Sigmoid colon (tissue), 4 donors: Measurements from ENCODE around the gene POFUT1.

ENCODE experiments used
- EP300 ChIP-seq, 4 donors: sonication (generic); formaldehyde crosslinking; IDR thresholded peaks; one replicate each; pipeline ENCODE4 v1.6.1; 2017; ENCODE audit warnings: antibody characterized with exemption in 4 of 4
- TF ChIP-seq, protein P1 (sequence below), 4 experiments: fragments of 450-650 bp in 3 of 4; fragments of 200-600 bp in 1 of 4; IDR thresholded peaks; one replicate each; pipeline ENCODE4 v1.5.1; 2016 to 2019; ENCODE audit warnings: antibody characterized with exemption in 4 of 4, mild to moderate bottlenecking in 3 of 4, moderate library complexity in 2 of 4

DNA sequence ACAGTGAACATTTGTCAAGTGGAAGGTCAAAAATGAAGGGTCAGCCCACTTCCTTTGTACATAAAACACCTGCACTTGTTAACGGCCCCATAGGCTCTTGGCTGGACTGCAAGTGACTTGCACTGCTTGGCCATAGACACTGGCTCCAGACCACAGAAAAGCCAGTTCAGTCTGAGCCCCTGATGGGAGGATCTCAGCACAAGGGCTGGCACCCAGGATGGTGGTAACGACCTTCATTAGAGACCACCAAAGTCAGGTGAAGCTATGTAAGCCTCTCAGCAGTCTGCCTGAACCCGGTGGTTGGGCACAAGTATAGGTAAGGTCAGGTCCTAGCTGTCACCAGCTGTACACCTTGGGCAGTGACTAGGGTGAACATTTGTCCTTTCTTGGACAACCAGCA is 16.3 kb upstream of the POFUT1 start:
- TF ChIP-seq, protein P1, sequence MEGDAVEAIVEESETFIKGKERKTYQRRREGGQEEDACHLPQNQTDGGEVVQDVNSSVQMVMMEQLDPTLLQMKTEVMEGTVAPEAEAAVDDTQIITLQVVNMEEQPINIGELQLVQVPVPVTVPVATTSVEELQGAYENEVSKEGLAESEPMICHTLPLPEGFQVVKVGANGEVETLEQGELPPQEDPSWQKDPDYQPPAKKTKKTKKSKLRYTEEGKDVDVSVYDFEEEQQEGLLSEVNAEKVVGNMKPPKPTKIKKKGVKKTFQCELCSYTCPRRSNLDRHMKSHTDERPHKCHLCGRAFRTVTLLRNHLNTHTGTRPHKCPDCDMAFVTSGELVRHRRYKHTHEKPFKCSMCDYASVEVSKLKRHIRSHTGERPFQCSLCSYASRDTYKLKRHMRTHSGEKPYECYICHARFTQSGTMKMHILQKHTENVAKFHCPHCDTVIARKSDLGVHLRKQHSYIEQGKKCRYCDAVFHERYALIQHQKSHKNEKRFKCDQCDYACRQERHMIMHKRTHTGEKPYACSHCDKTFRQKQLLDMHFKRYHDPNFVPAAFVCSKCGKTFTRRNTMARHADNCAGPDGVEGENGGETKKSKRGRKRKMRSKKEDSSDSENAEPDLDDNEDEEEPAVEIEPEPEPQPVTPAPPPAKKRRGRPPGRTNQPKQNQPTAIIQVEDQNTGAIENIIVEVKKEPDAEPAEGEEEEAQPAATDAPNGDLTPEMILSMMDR (IDR thresholded peaks at IDR 0.05), result no peak
- TF ChIP-seq EP300 (IDR thresholded peaks at IDR 0.05), result no peak
